ENCODE data around the gene EEF1G.
"Not testable (repeated sequence)": the region's sequence is repeated elsewhere in the genome, so short reads cannot be mapped to it uniquely, and the experiment has no call there.

The EEF1G gene
- 0 reads per million in 4 donors for total RNA-seq

GRCh38 chr11:62573592-62574362 lies at the start of gene EEF1G:
EEF1G (minus strand) TSS chr11:62573891; CDS start chr11:62573842, 49 bp downstream.
- DNase-seq = peak; percentile 97 to 100 (median 98)

GRCh38 chr11:62622476-62623089 lies 48.9 kb upstream of the EEF1G start:
- DNase-seq = no peak

GRCh38 chr11:62621567-62622470 lies 48.1 kb upstream of the EEF1G start, which contains the start of gene B3GAT3:
B3GAT3 (minus strand) TSS chr11:62621986; CDS start chr11:62621947, 39 bp downstream.
- peak; percentile 94 to 97 (median 97) for DNase-seq

- DNase-seq = no peak
Observed at GRCh38 chr11:62621027-62621566, 47.4 kb upstream of the EEF1G start.

- DNase-seq = not testable (repeated sequence)
Observed at GRCh38 chr11:62616957-62617356, 43.3 kb upstream of the EEF1G start.

- DNase-seq = no peak
Observed at GRCh38 chr11:62615521-62615920, 41.8 kb upstream of the EEF1G start.

- DNase-seq = no peak
Observed at GRCh38 chr11:62614275-62614674, 40.6 kb upstream of the EEF1G start.

- no peak for DNase-seq
Observed at GRCh38 chr11:62613291-62613778, 39.6 kb upstream of the EEF1G start.

GRCh38 chr11:62612366-62613290 lies 38.9 kb upstream of the EEF1G start, which contains the start of the genes EML3 and ROM1:
EML3 (minus strand) TSS chr11:62612775; CDS start chr11:62612457, 318 bp downstream.
ROM1 (plus strand) TSS chr11:62613257; CDS start chr11:62613282, 25 bp downstream.
- DNase-seq = peak; percentile 70 to 90 (median 80)

GRCh38 chr11:62611705-62612365 lies 38.1 kb upstream of the EEF1G start:
- peak in 1 of 5 donors; percentile 57 for DNase-seq

- no peak for DNase-seq
Observed at GRCh38 chr11:62610814-62611704, 37.4 kb upstream of the EEF1G start.

GRCh38 chr11:62610403-62610802 lies 36.7 kb upstream of the EEF1G start:
- no peak for DNase-seq

- no peak for DNase-seq
Observed at GRCh38 chr11:62608776-62609175, 35.1 kb upstream of the EEF1G start.

GRCh38 chr11:62607714-62608113 lies 34.0 kb upstream of the EEF1G start:
- DNase-seq = no peak

GRCh38 chr11:62605902-62606301 lies 32.2 kb upstream of the EEF1G start:
- DNase-seq = no peak

GRCh38 chr11:62605467-62605866 lies 31.8 kb upstream of the EEF1G start:
- DNase-seq = no peak

- DNase-seq = no peak
Observed at GRCh38 chr11:62604460-62605120, 30.9 kb upstream of the EEF1G start.

- no peak for DNase-seq
Observed at GRCh38 chr11:62603776-62604299, 30.1 kb upstream of the EEF1G start.

GRCh38 chr11:62603072-62603408 lies 29.3 kb upstream of the EEF1G start:
- no peak for DNase-seq

Measured in T-helper 1 cell (primary cell).